ENCODE data around the gene CHRM4. TPM values are rescaled to one million over a fixed set of nuclear protein-coding genes. Genes with fewer than 3 reads are reported as not detected.
A peak's percentile ranks its signal among the peaks of the same experiment; 100 is the strongest.

CHRM4 gene
- total RNA-seq, 2 experiments from 2014 or later, result 0.09 TPM; not detected in 1

GRCh38 chr11:46367244-46367915 is 24.2 kb downstream of the CHRM4 start:
- H3K9me2 ChIP-seq (ENCODE audit: insufficient read depth, low read length), result no peaks in the 10 kb centered on the region
- ChIA-PET POLR2A (interaction anchor here (0.8 kb wide), 1 partner anchor 19 kb away, joined by 4 read pairs; no protein-coding TSS in a partner anchor), CTCF (ENCODE audit: unreplicated experiment) (interaction anchor here (2.0 kb wide), 1 partner anchor 19 kb away, joined by 5 read pairs; no protein-coding TSS in a partner anchor)
- H3K4me2 ChIP-seq (ENCODE audit: low read length), result no peak overlapping the region; the same call in 1 of the 2 replicates
- peaks cover 8% of the 10 kb centered on the region; the same call in 1 of the 2 replicates for H4K20me1 ChIP-seq (ENCODE audit: insufficient read depth, low read length)
- no peak overlapping the region for H2AFZ ChIP-seq (ENCODE audit: low read length)
- peaks cover 61% of the 10 kb centered on the region for H3K36me3 ChIP-seq (ENCODE audit: insufficient read depth, low read length)
- peaks cover 14% of the 10 kb centered on the region for H3K4me1 ChIP-seq (ENCODE audit: insufficient read depth, low read length, poor library complexity, severe bottlenecking)
- H3K4me3 ChIP-seq (ENCODE audit: low read depth, low read length, poor library complexity, severe bottlenecking), result no peak overlapping the region
- TF ChIP-seq EZH2phosphoT487 (IDR thresholded peaks at IDR 0.05; ENCODE audit: borderline replicate concordance, low read depth, low read length), result no peak
- TF ChIP-seq, protein P1, sequence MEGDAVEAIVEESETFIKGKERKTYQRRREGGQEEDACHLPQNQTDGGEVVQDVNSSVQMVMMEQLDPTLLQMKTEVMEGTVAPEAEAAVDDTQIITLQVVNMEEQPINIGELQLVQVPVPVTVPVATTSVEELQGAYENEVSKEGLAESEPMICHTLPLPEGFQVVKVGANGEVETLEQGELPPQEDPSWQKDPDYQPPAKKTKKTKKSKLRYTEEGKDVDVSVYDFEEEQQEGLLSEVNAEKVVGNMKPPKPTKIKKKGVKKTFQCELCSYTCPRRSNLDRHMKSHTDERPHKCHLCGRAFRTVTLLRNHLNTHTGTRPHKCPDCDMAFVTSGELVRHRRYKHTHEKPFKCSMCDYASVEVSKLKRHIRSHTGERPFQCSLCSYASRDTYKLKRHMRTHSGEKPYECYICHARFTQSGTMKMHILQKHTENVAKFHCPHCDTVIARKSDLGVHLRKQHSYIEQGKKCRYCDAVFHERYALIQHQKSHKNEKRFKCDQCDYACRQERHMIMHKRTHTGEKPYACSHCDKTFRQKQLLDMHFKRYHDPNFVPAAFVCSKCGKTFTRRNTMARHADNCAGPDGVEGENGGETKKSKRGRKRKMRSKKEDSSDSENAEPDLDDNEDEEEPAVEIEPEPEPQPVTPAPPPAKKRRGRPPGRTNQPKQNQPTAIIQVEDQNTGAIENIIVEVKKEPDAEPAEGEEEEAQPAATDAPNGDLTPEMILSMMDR (conservative IDR thresholded peaks at IDR 0.05; ENCODE audit: low read length), result peak; percentile 77
- BruUV-seq (replicated peaks), result no TSS peak
- intact Hi-C loops (cut with micrococcal nuclease; ENCODE audit: unreplicated experiment), result loop anchor here (1.0 kb wide), 2 partner anchors 15 to 20 kb away; partner anchors contain the start of gene DGKZ
- peak; percentile 69 for DNase-seq (ENCODE audit: low spot score)
- no peak overlapping the region for H3K27ac ChIP-seq (ENCODE audit: low read depth, low read length, poor library complexity, severe bottlenecking)
- peaks cover 9% of the 10 kb centered on the region for H3K79me2 ChIP-seq (ENCODE audit: insufficient read depth, low read depth, low read length)
- H3K9me3 ChIP-seq (ENCODE audit: low read length), result no peaks in the 10 kb centered on the region

DNA sequence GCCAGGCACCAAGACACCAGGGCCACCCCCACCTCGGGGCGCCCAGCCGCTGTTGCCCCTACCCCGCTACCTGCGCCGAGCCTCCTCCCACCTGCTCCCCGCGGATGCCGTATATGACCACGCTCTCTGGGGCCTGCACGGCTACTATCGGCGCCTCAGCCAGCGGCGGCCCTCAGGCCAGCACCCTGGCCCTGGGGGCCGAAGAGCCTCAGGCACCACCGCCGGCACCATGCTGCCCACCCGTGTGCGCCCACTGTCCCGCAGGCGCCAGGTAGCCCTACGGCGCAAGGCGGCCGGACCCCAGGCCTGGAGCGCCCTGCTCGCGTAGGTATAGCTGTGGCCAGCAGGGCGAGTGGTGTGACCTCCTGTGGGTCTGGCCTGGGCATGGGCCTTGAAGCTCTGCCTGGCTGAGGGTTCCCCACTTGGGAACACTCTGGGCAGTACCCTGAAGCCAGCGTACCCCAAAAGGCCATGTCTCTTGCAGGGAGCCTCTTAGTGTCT is 24.9 kb downstream of the CHRM4 start:
- H3K4me3 ChIP-seq (ENCODE audit: low read depth, low read length, poor library complexity, severe bottlenecking), result no peak overlapping the region
- POLR2A ChIA-PET, result interaction anchor here (0.8 kb wide), 1 partner anchor 18 kb away, joined by 4 read pairs; no protein-coding TSS in a partner anchor
- peaks cover 56% of the 10 kb centered on the region for H3K36me3 ChIP-seq (ENCODE audit: insufficient read depth, low read length)
- peaks cover 17% of the 10 kb centered on the region for H3K4me1 ChIP-seq (ENCODE audit: insufficient read depth, low read length, poor library complexity, severe bottlenecking)
- intact Hi-C loops (cut with micrococcal nuclease; ENCODE audit: unreplicated experiment), result loop anchor here (1.0 kb wide), 2 partner anchors 14 to 19 kb away; partner anchors contain the start of gene DGKZ
- no peak overlapping the region for H2AFZ ChIP-seq (ENCODE audit: low read length)
- CTCF ChIA-PET (ENCODE audit: unreplicated experiment), result no interaction called here
- H3K4me2 ChIP-seq (ENCODE audit: low read length), result no peak overlapping the region
- no peaks in the 10 kb centered on the region for H3K9me3 ChIP-seq (ENCODE audit: low read length)
- no peaks in the 10 kb centered on the region for H3K9me2 ChIP-seq (ENCODE audit: insufficient read depth, low read length)
- peaks cover 16% of the 10 kb centered on the region for H3K79me2 ChIP-seq (ENCODE audit: insufficient read depth, low read depth, low read length)
- TF ChIP-seq EZH2phosphoT487 (IDR thresholded peaks at IDR 0.05; ENCODE audit: borderline replicate concordance, low read depth, low read length), result no peak
- TF ChIP-seq, protein P1 (conservative IDR thresholded peaks at IDR 0.05; ENCODE audit: low read length), result no peak
- H3K27ac ChIP-seq (ENCODE audit: low read depth, low read length, poor library complexity, severe bottlenecking), result no peak overlapping the region
- DNase-seq (ENCODE audit: low spot score), result no peak
- no TSS peak for BruUV-seq (replicated peaks)
- peaks cover 8% of the 10 kb centered on the region; the same call in 1 of the 2 replicates for H4K20me1 ChIP-seq (ENCODE audit: insufficient read depth, low read length)

DNA sequence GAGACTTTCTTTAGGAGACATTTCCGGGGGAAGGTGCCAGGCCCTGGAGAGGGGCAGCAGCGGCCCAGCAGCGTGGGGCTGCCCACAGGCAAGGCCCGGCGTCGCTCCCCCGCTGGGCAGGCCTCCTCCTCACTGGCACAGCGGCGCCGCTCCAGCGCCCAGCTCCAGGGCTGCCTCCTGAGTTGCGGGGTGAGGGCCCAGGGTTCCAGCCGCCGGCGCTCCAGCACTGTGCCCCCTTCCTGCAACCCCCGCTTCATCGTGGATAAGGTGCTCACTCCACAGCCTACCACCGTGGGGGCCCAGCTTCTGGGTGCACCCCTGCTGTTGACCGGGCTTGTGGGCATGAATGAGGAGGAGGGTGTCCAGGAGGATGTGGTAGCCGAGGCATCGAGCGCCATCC is 25.3 kb downstream of the CHRM4 start:
- CTCF ChIA-PET (ENCODE audit: unreplicated experiment), result no interaction called here
- H3K27ac ChIP-seq (ENCODE audit: low read depth, low read length, poor library complexity, severe bottlenecking), result no peak overlapping the region
- H4K20me1 ChIP-seq (ENCODE audit: insufficient read depth, low read length), result peaks cover 8% of the 10 kb centered on the region; the same call in 1 of the 2 replicates
- no peaks in the 10 kb centered on the region for H3K9me3 ChIP-seq (ENCODE audit: low read length)
- peaks cover 18% of the 10 kb centered on the region for H3K4me1 ChIP-seq (ENCODE audit: insufficient read depth, low read length, poor library complexity, severe bottlenecking)
- intact Hi-C loops (cut with micrococcal nuclease; ENCODE audit: unreplicated experiment), result no loop called here
- TF ChIP-seq EZH2phosphoT487 (IDR thresholded peaks at IDR 0.05; ENCODE audit: borderline replicate concordance, low read depth, low read length), result no peak
- TF ChIP-seq, protein P1 (conservative IDR thresholded peaks at IDR 0.05; ENCODE audit: low read length), result no peak
- H3K79me2 ChIP-seq (ENCODE audit: insufficient read depth, low read depth, low read length), result peaks cover 19% of the 10 kb centered on the region
- H3K4me3 ChIP-seq (ENCODE audit: low read depth, low read length, poor library complexity, severe bottlenecking), result no peak overlapping the region
- DNase-seq (ENCODE audit: low spot score), result no peak
- no peak overlapping the region for H2AFZ ChIP-seq (ENCODE audit: low read length)
- POLR2A ChIA-PET, result interaction anchor here (0.8 kb wide), 1 partner anchor 18 kb away, joined by 4 read pairs; no protein-coding TSS in a partner anchor
- H3K36me3 ChIP-seq (ENCODE audit: insufficient read depth, low read length), result peaks cover 52% of the 10 kb centered on the region
- no peak overlapping the region for H3K4me2 ChIP-seq (ENCODE audit: low read length)
- no peaks in the 10 kb centered on the region for H3K9me2 ChIP-seq (ENCODE audit: insufficient read depth, low read length)
- BruUV-seq (replicated peaks), result no TSS peak
